Heart right ventricle (tissue), 16 donors: ENCODE data around the gene ANKS1B. TPM values are rescaled to one million over a fixed set of nuclear protein-coding genes. Genes with fewer than 3 reads are reported as not detected.
"Not testable (repeated sequence)": the region's sequence is repeated elsewhere in the genome, so short reads cannot be mapped to it uniquely, and the experiment has no call there.

Experiments
- ATAC-seq, 8 donors: fragments of 200-7000 bp; cut with Tn5 transposase; one replicate each; pipeline ENCODE4 v1.9.1; 2020; ENCODE audit warnings: mild to moderate bottlenecking in 8 of 8, moderate library complexity in 8 of 8, moderate number of reproducible peaks in 1 of 8
- DNase-seq, 2 donors: peaks; one replicate each; pipeline ENCODE4 v3.0.0-alpha.2; 2020
- H3K27ac ChIP-seq, 10 donors: fragments of 200-600 bp; sonication (generic) in 2 of 10; one replicate each; pipeline versions ENCODE4 v1.5.0 to v1.8.0; 2020 to 2022; ENCODE audit warnings: mild to moderate bottlenecking in 3 of 10
- H3K27me3 ChIP-seq, 7 donors: fragments of 200-600 bp; one replicate each; pipeline ENCODE4 v1.8.0; 2021 to 2022; ENCODE audit warnings: mild to moderate bottlenecking in 2 of 7
- H3K36me3 ChIP-seq, 9 donors: fragments of 200-600 bp; sonication (generic) in 1 of 9; one replicate each; pipeline versions ENCODE4 v1.5.0 to v1.8.0; 2020 to 2022; ENCODE audit warnings: mild to moderate bottlenecking in 2 of 9
- H3K4me1 ChIP-seq, 9 donors: fragments of 200-600 bp; sonication (generic) in 1 of 9; one replicate each; pipeline versions ENCODE4 v1.5.0 to v1.8.0; 2020 to 2022; ENCODE audit warnings: mild to moderate bottlenecking in 4 of 9
- H3K4me3 ChIP-seq, 10 donors: fragments of 200-600 bp; sonication (generic) in 2 of 10; one replicate each; pipeline versions ENCODE4 v1.5.0 to v1.8.0; 2020 to 2022; ENCODE audit warnings: mild to moderate bottlenecking in 7 of 10, moderate library complexity in 2 of 10
- H3K9me3 ChIP-seq, 11 donors: fragments of 200-600 bp in 10 of 11; sonication (generic) in 2 of 11; one replicate each; pipeline versions ENCODE4 v1.5.0 to v1.8.0; 2013 to 2022; ENCODE audit warnings: mild to moderate bottlenecking in 2 of 11, control low read depth in 1 of 11, moderate library complexity in 1 of 11
- WGBS, 2 donors: extraction: QIAGEN DNeasy Blood & Tissue Kit; methylation state at CpG; one replicate each; pipeline ENCODE4 v1.1.7; 2013; ENCODE audit warnings: inconsistent platforms in 1 of 2; 5-methylcytosine and 5-hydroxymethylcytosine counted together
- intact Hi-C, 10 donors: fragments of 100-400 bp; cut with DNase I; formaldehyde crosslinking; loops; one replicate each; pipeline versions ENCODE4 v1.11.1 to v1.14.2; 2022
- polyA plus RNA-seq, 2 donors: library from polyadenylated mRNA; stranded (reverse); fragments of 200-250 nt; gene quantifications; one replicate each; pipeline ENCODE4 v1.2.3, GENCODE V29; 2013
- total RNA-seq, 10 donors: library from RNA; stranded (reverse); fragmentation: NEBNext Ultra II Directional in 3 of 10; extraction: Animal tissue kit (Norgen Biotek cat#: 25700) in 3 of 10; gene quantifications; one replicate each; pipeline versions ENCODE4 v1.2.1 to v1.2.4, GENCODE V29; 2021 to 2023
- TF ChIP-seq, protein P1 (sequence below), 9 donors: fragments of 200-600 bp; sonication (generic) in 2 of 9; IDR thresholded peaks; one replicate each; pipeline versions ENCODE4 v1.5.0 to v1.8.0; 2021 to 2022; ENCODE audit warnings: antibody characterized with exemption in 9 of 9, mild to moderate bottlenecking in 5 of 9, moderate library complexity in 1 of 9
- donor health status: Arrhythmogenic right ventricular cardiomyopathy.
- donor health status: ischemic (EF 13 %, LVEDD 7.1; RV severe dilation, severe dysfunction).
- donor health status: healthy with polysubstance abuse.
- donor health status: DM: no; HTN: yes; CAD: no.
- donor health status: DM: no; HTN: no; CAD: no.
- donor health status: ischemic (EF 25% LVEDD 6.9; RV normal size, moderate dysfunction).
- donor health status: ischemic (EF 25% LVEDD 5.7; RV mildly dilated, moderate dysfunction).
- donor health status: healthy.
- donor health status: DM: yes; HTN: yes; CAD: no.
- donor health status: Ischemic cardiomyopathy.
- donor health status: ischemic (EF 35%, LVEDD 5.7; RV mildly dilated, moderate dysfunction).
- donor health status: nonischemic (EF 11% LVEDD 7.7; RV severe dilation, severe dysfunction).
- donor health status: DM: yes; HTN: yes; CAD: no.
- donor health status: PGD.
- donor health status: ischemic (EF 29% LVEDD 5.4; RV normal size, mild dysfunction).
- donor health status: nonischemic (EF 23%, LVEDD 6.1; RV moderate dilation, normal function).

The ANKS1B gene
- total and polyA plus RNA-seq, 12 donors: 0.58 to 4.8 (median 1.8) TPM

DNA sequence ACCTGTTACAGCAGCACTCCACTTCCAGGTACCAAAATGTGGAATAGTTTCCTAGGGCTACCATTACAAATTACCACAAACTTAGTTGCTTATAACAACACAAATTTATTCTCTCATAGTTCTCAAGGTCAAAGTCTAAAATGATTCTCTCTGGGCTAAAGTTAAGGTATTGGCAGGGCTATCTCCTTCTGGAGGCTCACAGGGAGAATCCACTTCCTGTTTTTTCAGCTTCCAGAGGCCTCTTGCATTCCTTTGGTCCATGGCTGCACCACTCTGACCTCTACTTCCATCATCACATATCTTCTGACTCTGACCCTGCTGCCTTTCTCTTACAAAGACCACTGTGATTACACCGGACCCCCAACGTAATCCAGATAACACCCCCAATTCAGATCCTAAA is 340.1 kb downstream of the ANKS1B start:
- Histone ChIP-seq H3K27me3 (no peaks in the 10 kb centered on the region), H3K4me3 (no peak overlapping the region), H3K27ac (no peak overlapping the region), H3K36me3 (no peaks in the 10 kb centered on the region), H3K4me1 (no peaks in the 10 kb centered on the region), H3K9me3 (peaks cover 0 to 10% (median 0%) of the 10 kb centered on the region in 11 donors)
- intact Hi-C loops: no loop called here
- TF ChIP-seq, protein P1, sequence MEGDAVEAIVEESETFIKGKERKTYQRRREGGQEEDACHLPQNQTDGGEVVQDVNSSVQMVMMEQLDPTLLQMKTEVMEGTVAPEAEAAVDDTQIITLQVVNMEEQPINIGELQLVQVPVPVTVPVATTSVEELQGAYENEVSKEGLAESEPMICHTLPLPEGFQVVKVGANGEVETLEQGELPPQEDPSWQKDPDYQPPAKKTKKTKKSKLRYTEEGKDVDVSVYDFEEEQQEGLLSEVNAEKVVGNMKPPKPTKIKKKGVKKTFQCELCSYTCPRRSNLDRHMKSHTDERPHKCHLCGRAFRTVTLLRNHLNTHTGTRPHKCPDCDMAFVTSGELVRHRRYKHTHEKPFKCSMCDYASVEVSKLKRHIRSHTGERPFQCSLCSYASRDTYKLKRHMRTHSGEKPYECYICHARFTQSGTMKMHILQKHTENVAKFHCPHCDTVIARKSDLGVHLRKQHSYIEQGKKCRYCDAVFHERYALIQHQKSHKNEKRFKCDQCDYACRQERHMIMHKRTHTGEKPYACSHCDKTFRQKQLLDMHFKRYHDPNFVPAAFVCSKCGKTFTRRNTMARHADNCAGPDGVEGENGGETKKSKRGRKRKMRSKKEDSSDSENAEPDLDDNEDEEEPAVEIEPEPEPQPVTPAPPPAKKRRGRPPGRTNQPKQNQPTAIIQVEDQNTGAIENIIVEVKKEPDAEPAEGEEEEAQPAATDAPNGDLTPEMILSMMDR (IDR thresholded peaks at IDR 0.05): no peak
- ATAC-seq (no peak), DNase-seq (no peak)
- 55 to 59% methylated on average over 2 of the region's 2 CpGs for WGBS, 2 donors

DNA sequence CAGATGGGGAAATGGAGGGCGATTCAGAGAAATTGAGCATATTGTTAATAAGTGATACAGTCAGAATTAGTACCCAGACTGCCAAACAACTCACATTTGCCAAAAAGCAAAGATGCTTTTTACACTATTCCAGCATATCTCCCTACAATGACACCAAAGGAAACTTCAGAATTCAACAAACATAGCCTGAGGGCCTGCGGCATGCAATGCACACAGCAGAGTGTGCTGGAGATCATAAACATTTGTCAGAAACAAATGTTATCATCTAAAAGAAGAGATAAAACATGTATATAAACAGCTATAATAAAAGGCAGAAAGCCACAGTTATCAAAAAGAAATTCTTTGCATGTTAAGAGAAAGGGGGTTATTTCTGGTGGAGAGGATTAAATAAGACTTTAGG is 357.3 kb downstream of the ANKS1B start:
- ATAC-seq (no peak), DNase-seq (no peak)
- Histone ChIP-seq H3K4me1 (no peaks in the 10 kb centered on the region), H3K4me3 (no peak overlapping the region), H3K9me3 (peaks cover 0 to 22% (median 0%) of the 10 kb centered on the region in 11 donors), H3K27ac (no peak overlapping the region), H3K36me3 (no peaks in the 10 kb centered on the region), H3K27me3 (no peaks in the 10 kb centered on the region)
- intact Hi-C loops: no loop called here
- 65 to 71% methylated on average over 2 of the region's 2 CpGs for WGBS, 2 donors
- TF ChIP-seq, protein P1 (IDR thresholded peaks at IDR 0.05): no peak

DNA sequence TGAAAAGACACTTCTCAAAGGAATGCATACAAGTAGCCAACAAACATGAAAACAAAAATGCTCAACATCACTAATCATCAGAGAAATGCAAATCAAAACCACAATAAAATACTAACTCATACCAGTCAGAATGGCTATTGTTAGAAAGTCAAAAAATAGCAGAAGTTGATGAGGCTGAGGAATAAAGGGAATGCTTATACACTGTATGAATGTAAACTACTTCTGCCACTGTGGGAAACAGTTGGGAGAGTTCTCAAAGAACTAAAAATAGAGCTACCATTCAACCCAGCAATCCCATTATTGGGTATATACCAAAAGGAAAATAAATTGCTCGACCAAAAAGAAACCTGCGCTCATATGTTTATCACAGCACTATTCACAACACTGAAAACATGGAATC is 360.1 kb downstream of the ANKS1B start:
- DNase-seq, H3K36me3 ChIP-seq, H3K4me1 ChIP-seq, H3K27ac ChIP-seq, H3K4me3 ChIP-seq, ATAC-seq, H3K27me3 ChIP-seq, intact Hi-C loops: not testable (repeated sequence)
- peaks cover 0 to 49% (median 12%) of the 10 kb centered on the region in 11 donors for H3K9me3 ChIP-seq
- 81 to 82% methylated on average over 2 of the region's 2 CpGs for WGBS, 2 donors

DNA sequence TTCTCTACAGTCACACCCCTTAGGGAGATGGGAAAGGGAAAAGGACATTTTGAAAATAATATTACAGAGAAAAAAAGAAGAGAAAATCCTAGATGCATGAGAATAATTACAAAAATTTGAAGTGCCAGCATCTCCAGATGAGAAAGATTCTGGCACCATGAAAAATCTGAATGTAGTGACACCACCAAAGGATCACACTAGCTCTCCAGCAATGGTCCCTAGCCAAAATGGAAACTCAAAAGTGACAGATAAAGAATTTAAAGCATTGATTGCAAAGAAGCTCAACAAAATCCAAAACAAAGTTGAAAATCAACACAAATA is 364.6 kb downstream of the ANKS1B start:
- Histone ChIP-seq H3K4me3 (no peak overlapping the region), H3K4me1 (no peaks in the 10 kb centered on the region), H3K27me3 (no peaks in the 10 kb centered on the region), H3K27ac (no peak overlapping the region), H3K36me3 (no peaks in the 10 kb centered on the region), H3K9me3 (peaks cover 0 to 81% (median 12%) of the 10 kb centered on the region in 11 donors)
- no peak for DNase-seq
- TF ChIP-seq, protein P1 (IDR thresholded peaks at IDR 0.05): peak in 1 of 9 donors; percentile 2
- ATAC-seq: no peak
- intact Hi-C loops: no loop called here

DNA sequence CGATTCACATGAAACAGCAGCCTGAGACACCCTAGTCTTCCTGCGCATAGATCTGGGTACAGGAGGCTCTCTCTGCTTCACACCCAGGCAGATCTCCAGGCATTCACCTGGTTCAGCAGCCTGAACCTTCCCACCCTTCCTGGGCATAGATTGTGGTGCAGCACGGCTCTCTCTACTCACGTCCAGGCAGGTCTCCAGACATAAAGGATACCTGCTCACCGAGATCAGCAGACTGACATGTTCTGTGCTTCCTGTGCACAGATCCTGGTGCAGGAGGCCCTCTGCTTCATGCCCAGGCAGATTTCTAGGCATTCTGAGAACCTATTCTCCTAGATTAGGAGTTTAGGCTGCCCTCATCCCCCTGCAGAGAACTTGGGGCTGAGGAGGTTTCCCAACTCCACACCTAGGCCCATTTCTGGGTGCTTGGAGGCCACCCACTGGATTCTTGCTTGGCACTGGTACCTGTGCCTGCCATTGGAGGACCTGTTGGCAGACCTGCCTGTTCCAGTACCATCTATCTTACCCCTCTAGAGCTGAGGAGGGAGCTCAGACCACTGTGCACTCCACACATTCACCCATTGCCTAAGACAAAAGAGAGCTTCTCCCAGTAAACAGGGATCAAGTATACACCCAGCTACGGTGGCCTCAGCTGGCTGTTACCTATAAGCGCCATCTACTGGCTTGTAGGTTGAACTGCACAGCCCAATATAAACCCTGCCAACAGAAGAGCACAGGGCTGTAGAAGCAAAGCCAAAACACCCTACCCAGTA is 365.2 kb downstream of the ANKS1B start:
- DNase-seq: no peak
- Histone ChIP-seq H3K27me3 (no peaks in the 10 kb centered on the region), H3K4me3 (no peak overlapping the region), H3K4me1 (no peaks in the 10 kb centered on the region), H3K27ac (no peak overlapping the region), H3K36me3 (no peaks in the 10 kb centered on the region), H3K9me3 (peaks cover 0 to 80% (median 12%) of the 10 kb centered on the region in 11 donors)
- TF ChIP-seq, protein P1 (IDR thresholded peaks at IDR 0.05): peak in 6 of 9 donors; percentile 6 to 54 (median 32)
- 57 to 60% methylated on average over 7 of the region's 7 CpGs for WGBS, 2 donors
- ATAC-seq: no peak
- intact Hi-C loops: no loop called here
